GM23338 (cell line): ENCODE data around the gene MXRA7. TPM values are rescaled to one million over a fixed set of nuclear protein-coding genes. Genes with fewer than 3 reads are reported as not detected.

Experiments
- ATAC-seq: fragments of 200-7000 bp; cut with Tn5 transposase; 3 replicates; pipeline ENCODE4 v1.9.1; 2020
- DNase-seq: peaks from one replicate; pipeline ENCODE4 v3.0.0-alpha.2; 2015; ENCODE audit warnings: low spot score
- H2AFZ ChIP-seq: fragments of 200-600 bp; sonication (generic); 2 replicates; pipeline ENCODE4 v1.8.0; 2016; ENCODE audit warnings: antibody characterized with exemption, mild to moderate bottlenecking, moderate library complexity
- H3F3A ChIP-seq: fragments of 200-600 bp; sonication (generic); replicated peaks from 2 replicates; pipeline ENCODE4 v1.8.0; 2017; ENCODE audit warnings: antibody characterized with exemption, mixed run types, low read depth
- H3K27ac ChIP-seq: fragments of 200-600 bp; sonication (generic); 2 replicates; pipeline ENCODE4 v1.6.1; 2016; ENCODE audit warnings: low read depth
- H3K27me3 ChIP-seq: fragments of 200-600 bp; sonication (generic); 2 replicates; pipeline ENCODE4 v1.8.0; 2016; ENCODE audit warnings: mild to moderate bottlenecking, mixed run types, moderate library complexity; ENCODE audit not compliant: insufficient read depth
- H3K36me3 ChIP-seq: fragments of 200-600 bp; sonication (generic); 2 replicates; pipeline ENCODE4 v1.8.0; 2016; ENCODE audit warnings: mild to moderate bottlenecking; ENCODE audit not compliant: insufficient read depth
- H3K4me1 ChIP-seq: fragments of 200-600 bp; sonication (generic); 2 replicates; pipeline ENCODE4 v1.8.0; 2016; ENCODE audit warnings: mild to moderate bottlenecking, moderate library complexity; ENCODE audit not compliant: insufficient read depth
- H3K4me2 ChIP-seq: fragments of 200-600 bp; sonication (generic); 2 replicates; pipeline ENCODE4 v1.7.1; 2017; ENCODE audit warnings: mixed run types
- H3K4me3 ChIP-seq: fragments of 200-600 bp; sonication (generic); 2 replicates; pipeline ENCODE4 v1.6.1; 2016; ENCODE audit warnings: mixed run types
- H3K79me2 ChIP-seq: fragments of 200-600 bp; sonication (generic); replicated peaks from 2 replicates; pipeline ENCODE4 v1.8.0; 2017; ENCODE audit warnings: mild to moderate bottlenecking; ENCODE audit not compliant: insufficient read depth
- H3K9me2 ChIP-seq: fragments of 200-600 bp; sonication (generic); 2 replicates; pipeline ENCODE4 v1.8.0; 2017; ENCODE audit not compliant: insufficient read depth
- H4K20me1 ChIP-seq: fragments of 200-600 bp; sonication (generic); replicated peaks from 2 replicates; pipeline ENCODE4 v1.8.0; 2017; ENCODE audit warnings: mild to moderate bottlenecking; ENCODE audit not compliant: insufficient read depth
- H3K27ac Mint-ChIP-seq: 2 replicates; pipeline ENCODE4 v1.8.0; 2020; ENCODE audit warnings: inconsistent platforms, mild to moderate bottlenecking, moderate library complexity, mixed read lengths
- H3K27me3 Mint-ChIP-seq: 3 replicates; pipeline ENCODE4 v1.8.0; 2022; ENCODE audit warnings: low read depth, mild to moderate bottlenecking, moderate library complexity, mixed read lengths, inconsistent platforms; ENCODE audit not compliant: insufficient read depth, poor library complexity
- H3K36me3 Mint-ChIP-seq: 3 replicates; pipeline ENCODE4 v1.8.0; 2021; ENCODE audit warnings: low read depth, mild to moderate bottlenecking, inconsistent platforms, moderate library complexity, mixed read lengths
- H3K4me1 Mint-ChIP-seq: 3 replicates; pipeline ENCODE4 v1.8.0; 2020; ENCODE audit warnings: mild to moderate bottlenecking, inconsistent platforms, mixed read lengths
- H3K4me3 Mint-ChIP-seq: 3 replicates; pipeline ENCODE4 v1.8.0; 2021; ENCODE audit warnings: moderate library complexity, mild to moderate bottlenecking, inconsistent platforms, mixed read lengths
- H3K9me3 Mint-ChIP-seq: 3 replicates; pipeline ENCODE4 v1.8.0; 2020; ENCODE audit warnings: moderate library complexity, mild to moderate bottlenecking, inconsistent platforms, mixed read lengths
- CREB1 ChIP-seq: fragments of 250-450 bp; sonication (Bioruptor Pico); IDR thresholded peaks from 2 replicates; pipeline ENCODE4 v1.5.0; 2020; ENCODE audit warnings: low read depth, mild to moderate bottlenecking, moderate library complexity
- CTCF ChIP-seq, 2 experiments: fragments of 200-600 bp in 1 of 2; sonication (generic) in 1 of 2; conservative IDR thresholded peaks; 2 replicates each; pipeline versions ENCODE4 v1.5.1 to v1.6.1; 2016 to 2017; ENCODE audit warnings: antibody characterized with exemption in 2 of 2, low read depth in 2 of 2, mild to moderate bottlenecking in 2 of 2, moderate library complexity in 1 of 2
- ETS1 ChIP-seq: IDR thresholded peaks from 2 replicates; pipeline ENCODE4 v1.6.1; 2016; ENCODE audit warnings: antibody characterized with exemption
- EZH2 ChIP-seq: fragments of 200-600 bp; sonication (generic); IDR thresholded peaks from one replicate; pipeline ENCODE4 v1.8.0; 2017; ENCODE audit warnings: antibody characterized with exemption, mild to moderate bottlenecking, low read depth; ENCODE audit not compliant: unreplicated experiment
- EZH2phosphoT487 ChIP-seq: fragments of 200-600 bp; sonication (generic); IDR thresholded peaks from one replicate; pipeline ENCODE4 v1.8.1; 2018; ENCODE audit warnings: antibody characterized with exemption; ENCODE audit not compliant: unreplicated experiment
- JUNB ChIP-seq: IDR thresholded peaks from one replicate; pipeline ENCODE4 v1.6.1; 2016; ENCODE audit warnings: antibody characterized with exemption; ENCODE audit not compliant: unreplicated experiment
- REST ChIP-seq: IDR thresholded peaks from one replicate; pipeline ENCODE4 v1.6.1; 2018; ENCODE audit warnings: antibody characterized with exemption; ENCODE audit not compliant: unreplicated experiment
- ZNF114 ChIP-seq: fragments of 250-450 bp; sonication (Bioruptor Pico); IDR thresholded peaks from 2 replicates; pipeline ENCODE4 v1.5.0; 2020; ENCODE audit warnings: mild to moderate bottlenecking, moderate library complexity
- ZNF331 ChIP-seq: fragments of 250-450 bp; sonication (Bioruptor Pico); IDR thresholded peaks from 2 replicates; pipeline ENCODE4 v1.5.0; 2020; ENCODE audit warnings: low read depth, mild to moderate bottlenecking, moderate library complexity
- ZNF462 ChIP-seq: fragments of 250-450 bp; sonication (Bioruptor Pico); IDR thresholded peaks from 2 replicates; pipeline ENCODE4 v1.5.0; 2020; ENCODE audit warnings: mild to moderate bottlenecking, moderate library complexity
- polyA plus RNA-seq: library from polyadenylated mRNA; unstranded; fragments of >200 nt; fragmentation: Nextera tagmentation; extraction: Ambion mirVana; gene quantifications from 2 replicates; pipeline ENCODE4 v1.2.1, GENCODE V29; 2016
- total RNA-seq: library from RNA; depleted of rRNA; stranded (reverse); fragments of >200 nt; shearing (Covaris generic); gene quantifications from 2 replicates; pipeline ENCODE4 v1.2.3, GENCODE V29; 2014

MXRA7 gene
- total and polyA plus RNA-seq, 2 experiments from 2014 or later = 12.1 to 46.6 TPM

GRCh38 chr17:76744747-76745146, 34.0 kb upstream of the MXRA7 start (continued):
- no peak for TF ChIP-seq CTCF (conservative IDR thresholded peaks at IDR 0.05; ENCODE audit: low read depth in 2 of 2)
- no peak for TF ChIP-seq ZNF331 (CRISPR knock-in tag)

GRCh38 chr17:76742958-76743357, 32.2 kb upstream of the MXRA7 start:
- Histone ChIP-seq H3K4me3 (no peak overlapping the region), H3K36me3 (0 out of 2 replicates have a peak, but pooled peaks cover 5% of the 10 kb centered on the region), H3K27me3 (no peaks in the 10 kb centered on the region), H3K9me2 (no peaks in the 10 kb centered on the region), H3K4me2 (no peak overlapping the region), H3K79me2 (peaks cover 16% of the 10 kb centered on the region), H3F3A (no peaks in the 10 kb centered on the region), H3K4me1 (peaks cover 5% of the 10 kb centered on the region; the same call in 1 of the 2 replicates), H3K27ac (no peak overlapping the region), H4K20me1 (no peaks in the 10 kb centered on the region), H2AFZ (no peak overlapping the region)
- Mint-ChIP-seq H3K27ac (no peak overlapping the region), H3K4me3 (no peak overlapping the region), H3K36me3 (peaks cover 40% of the 10 kb centered on the region), H3K9me3 (no peaks in the 10 kb centered on the region; the same call in 2 of the 3 replicates), H3K27me3 (peaks cover 2% of the 10 kb centered on the region), H3K4me1 (peaks cover 6% of the 10 kb centered on the region)
- TF ChIP-seq JUNB (no peak), CTCF (conservative IDR thresholded peaks at IDR 0.05; ENCODE audit: low read depth in 2 of 2) (no peak), ETS1 (no peak), REST (no peak), EZH2phosphoT487 (no peak), EZH2 (no peak), CREB1 (CRISPR knock-in tag) (no peak), ZNF462 (no peak), ZNF114 (CRISPR knock-in tag) (no peak)
- DNase-seq (no peak), ATAC-seq (no peak)
